Astrocyte of the cerebellum (primary cell): ENCODE measurements around the gene MRPL54.

Experiments used
- DNase-seq: peaks from one replicate; pipeline ENCODE4 v3.0.0-alpha.2; 2011; ENCODE audit warnings: low read depth
- H3K4me3 ChIP-seq: 2 replicates; pipeline ENCODE4 v1.5.1; 2011; ENCODE audit warnings: mild to moderate bottlenecking, low read depth, low read length, moderate library complexity
- CTCF ChIP-seq: IDR thresholded peaks from 2 replicates; pipeline ENCODE4 v1.5.1; 2012; ENCODE audit warnings: low read length, low read depth, moderate library complexity, mild to moderate bottlenecking; ENCODE audit errors: missing control alignments
- in situ Hi-C: cut with HindIII; loops from 2 replicates; pipeline ENCODE4 v1.10.0; 2017; ENCODE audit warnings: low sequenced_read_pairs

MRPL54 gene

GRCh38 chr19:3762501-3763459, at the start of gene MRPL54:
TSS of gene MRPL54 (plus strand) at chr19:3762682. CDS start at chr19:3762701, 19 bp downstream.
- DNase-seq: peak; percentile 97
- TF ChIP-seq CTCF: no peak
- in situ Hi-C loops: no loop called here
- H3K4me3 ChIP-seq: peak within 1 kb of the TSS; percentile 83

DNA sequence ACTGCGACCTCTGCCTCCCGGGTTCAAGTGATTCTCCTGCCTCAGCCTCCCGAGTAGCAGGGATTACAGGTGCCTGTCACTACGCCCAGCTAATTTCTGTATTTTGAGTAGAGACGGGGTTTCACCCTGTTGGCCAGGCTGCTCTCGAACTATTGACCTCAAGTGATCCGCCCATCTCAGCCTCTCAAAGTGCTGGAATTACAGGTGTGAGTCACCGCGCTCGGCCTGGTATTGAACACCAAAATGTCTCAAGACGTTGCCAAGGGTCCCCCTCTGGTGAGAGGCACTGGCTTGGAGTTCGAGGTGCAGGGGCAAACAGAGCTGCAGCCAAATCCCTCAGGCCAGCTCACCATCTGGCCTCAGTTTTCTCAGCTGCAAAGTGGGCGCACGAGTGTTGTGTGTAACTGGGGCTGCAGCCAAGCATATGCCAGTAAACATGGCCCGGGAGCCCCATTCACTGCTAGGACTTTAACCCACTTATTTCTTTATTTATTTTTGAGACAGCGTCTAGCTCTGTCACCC, 46.3 kb upstream of the MRPL54 start:
- no peak overlapping the region for H3K4me3 ChIP-seq
- TF ChIP-seq CTCF: no peak
- in situ Hi-C loops: no loop called here
- DNase-seq: no peak

GRCh38 chr19:3719868-3720267, 42.6 kb upstream of the MRPL54 start:
- no peak for DNase-seq
- in situ Hi-C loops: loop anchor here (5.0 kb wide), 1 partner anchor 68 kb away; no protein-coding TSS in a partner anchor
- TF ChIP-seq CTCF: no peak
- no peak overlapping the region for H3K4me3 ChIP-seq

DNA sequence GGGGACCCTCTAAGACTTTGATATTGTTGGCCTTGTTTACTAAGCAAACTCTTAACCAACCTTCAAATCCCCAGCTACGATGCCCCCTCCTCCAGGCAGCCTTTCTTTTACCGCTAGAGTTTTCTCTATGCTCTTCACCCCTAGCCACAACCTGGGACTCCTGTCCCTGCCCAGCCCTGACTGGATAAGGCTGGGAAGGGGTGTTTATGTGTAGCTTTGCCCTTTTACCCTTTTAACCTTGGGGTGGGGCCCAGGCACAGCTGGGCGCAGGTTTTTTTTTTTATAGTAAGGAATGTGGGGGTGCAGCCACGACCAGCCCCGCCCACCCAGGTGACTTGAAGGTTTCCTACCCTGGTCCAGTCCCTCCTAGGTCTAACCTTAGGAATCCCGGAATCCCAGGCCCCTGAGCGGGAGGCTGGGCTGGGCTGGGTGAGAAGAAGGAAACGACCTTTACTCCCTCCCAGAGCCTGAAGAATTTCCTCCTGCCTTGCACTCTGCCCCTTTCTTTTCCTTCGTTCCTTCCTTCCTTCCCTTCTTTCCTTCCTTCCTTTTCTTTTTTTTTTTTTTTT, 42.0 kb upstream of the MRPL54 start:
- in situ Hi-C loops: loop anchor here (5.0 kb wide), 1 partner anchor 68 kb away; no protein-coding TSS in a partner anchor
- H3K4me3 ChIP-seq: no peak overlapping the region
- no peak for DNase-seq
- no peak for TF ChIP-seq CTCF

- in situ Hi-C loops: loop anchor here (5.0 kb wide), 1 partner anchor 69 kb away; no protein-coding TSS in a partner anchor
- peak; percentile 54 for DNase-seq
- no peak overlapping the region for H3K4me3 ChIP-seq
- no peak for TF ChIP-seq CTCF
These were observed 41.2 kb upstream of the MRPL54 start for GRCh38 chr19:3721131-3721886.

DNA sequence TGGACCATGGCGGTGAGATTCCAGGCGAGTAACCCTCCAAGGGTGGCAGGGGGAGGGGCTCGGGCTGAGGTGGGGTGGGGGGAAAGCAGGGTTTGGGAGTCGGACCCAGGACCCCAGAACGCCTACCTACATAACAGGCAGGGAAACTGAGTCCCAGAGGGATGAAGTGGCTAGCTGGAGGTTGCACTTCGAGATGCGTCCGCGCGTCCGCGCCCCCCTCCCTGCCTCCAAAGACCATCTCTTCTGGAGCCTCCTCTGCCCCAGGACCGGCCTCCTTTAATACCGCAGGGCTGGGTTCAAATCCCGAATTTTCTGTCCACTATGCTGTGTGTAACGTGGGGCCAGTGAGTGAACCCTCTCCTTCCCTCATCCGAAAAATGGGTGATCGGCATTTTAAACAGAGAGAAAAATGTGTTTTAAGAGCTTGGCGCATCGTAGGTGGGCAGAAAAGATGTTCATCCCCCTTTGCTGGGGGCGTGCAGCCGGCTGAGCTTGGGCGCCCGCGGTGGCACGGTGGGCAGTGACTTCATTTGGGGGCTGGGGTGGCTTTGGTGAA, 40.5 kb upstream of the MRPL54 start:
- no peak overlapping the region for H3K4me3 ChIP-seq
- in situ Hi-C loops: loop anchor here (5.0 kb wide), 1 partner anchor 70 kb away; no protein-coding TSS in a partner anchor
- no peak for DNase-seq
- no peak for TF ChIP-seq CTCF
